ENCODE data around the gene ADSL. TPM values are rescaled to one million over a fixed set of nuclear protein-coding genes. Genes with fewer than 3 reads are reported as not detected.

Gene ADSL
- total RNA-seq, 1 donor = 155 TPM

DNA sequence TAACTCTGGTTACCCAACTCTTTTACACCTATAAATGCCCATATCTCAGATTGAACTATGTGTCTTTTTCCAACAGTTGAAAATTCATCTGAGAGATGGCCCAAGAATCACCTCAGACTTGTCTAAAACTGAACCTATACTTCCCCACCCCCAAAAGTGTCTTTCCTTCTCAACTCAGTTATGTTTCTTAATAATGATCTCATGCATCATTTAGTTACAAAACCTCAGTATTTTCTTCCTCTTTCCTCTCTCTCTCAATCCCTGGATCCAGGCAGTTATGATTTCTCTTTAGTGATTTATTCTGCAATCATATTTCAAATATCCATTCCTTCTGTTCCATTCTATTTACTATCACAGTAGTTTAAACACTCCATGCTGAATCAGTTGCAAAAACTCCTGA, 32.3 kb upstream of the ADSL start:
- peaks cover 60% of the 10 kb centered on the region for H3K36me3 ChIP-seq (ENCODE audit: insufficient read depth, low read length)
- H2AFZ ChIP-seq (ENCODE audit: low read length) = no peak overlapping the region
- H3K79me2 ChIP-seq (ENCODE audit: insufficient read depth, low read length) = peaks cover 2% of the 10 kb centered on the region
- peaks cover 21% of the 10 kb centered on the region for H3K4me1 ChIP-seq (ENCODE audit: insufficient read depth, low read length)
- H3K27me3 ChIP-seq (ENCODE audit: insufficient read depth, low read length) = no peaks in the 10 kb centered on the region
- peaks cover 10% of the 10 kb centered on the region for H4K20me1 ChIP-seq (ENCODE audit: insufficient read depth, low read length)
- H3K4me2 ChIP-seq (ENCODE audit: insufficient read depth, low read length) = no peak overlapping the region
- H3K4me3 ChIP-seq (ENCODE audit: insufficient read depth, low read length) = no peak overlapping the region
- DNase-seq (ENCODE audit: insufficient read length, low spot score, missing footprints) = no peak
- H3K9me3 ChIP-seq (ENCODE audit: low read depth, low read length) = no peaks in the 10 kb centered on the region
- TF ChIP-seq, protein P1, sequence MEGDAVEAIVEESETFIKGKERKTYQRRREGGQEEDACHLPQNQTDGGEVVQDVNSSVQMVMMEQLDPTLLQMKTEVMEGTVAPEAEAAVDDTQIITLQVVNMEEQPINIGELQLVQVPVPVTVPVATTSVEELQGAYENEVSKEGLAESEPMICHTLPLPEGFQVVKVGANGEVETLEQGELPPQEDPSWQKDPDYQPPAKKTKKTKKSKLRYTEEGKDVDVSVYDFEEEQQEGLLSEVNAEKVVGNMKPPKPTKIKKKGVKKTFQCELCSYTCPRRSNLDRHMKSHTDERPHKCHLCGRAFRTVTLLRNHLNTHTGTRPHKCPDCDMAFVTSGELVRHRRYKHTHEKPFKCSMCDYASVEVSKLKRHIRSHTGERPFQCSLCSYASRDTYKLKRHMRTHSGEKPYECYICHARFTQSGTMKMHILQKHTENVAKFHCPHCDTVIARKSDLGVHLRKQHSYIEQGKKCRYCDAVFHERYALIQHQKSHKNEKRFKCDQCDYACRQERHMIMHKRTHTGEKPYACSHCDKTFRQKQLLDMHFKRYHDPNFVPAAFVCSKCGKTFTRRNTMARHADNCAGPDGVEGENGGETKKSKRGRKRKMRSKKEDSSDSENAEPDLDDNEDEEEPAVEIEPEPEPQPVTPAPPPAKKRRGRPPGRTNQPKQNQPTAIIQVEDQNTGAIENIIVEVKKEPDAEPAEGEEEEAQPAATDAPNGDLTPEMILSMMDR (IDR thresholded peaks at IDR 0.05; ENCODE audit: extremely low read depth, low read depth, low read length) = no peak
- H3K27ac ChIP-seq (ENCODE audit: low read depth, low read length) = no peak overlapping the region

DNA sequence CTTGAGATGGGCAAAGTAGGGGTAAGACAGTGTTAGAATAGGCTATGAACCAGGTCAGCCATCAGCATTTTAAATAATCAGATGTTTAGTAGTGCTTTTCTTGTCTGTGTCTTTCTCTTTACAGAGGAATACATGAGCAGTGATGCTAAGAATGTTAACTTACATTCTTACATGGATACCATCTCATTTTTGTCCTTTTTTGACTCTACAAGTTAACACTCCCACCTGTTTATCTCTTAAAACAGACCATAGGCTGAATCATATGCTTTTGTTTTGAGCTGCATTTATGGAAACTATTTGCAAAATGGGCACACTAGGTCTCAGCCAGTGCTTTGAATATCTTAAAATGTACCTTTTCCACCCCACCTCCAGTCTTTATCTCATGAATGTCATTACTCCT, 25.6 kb upstream of the ADSL start:
- TF ChIP-seq, protein P1 (IDR thresholded peaks at IDR 0.05; ENCODE audit: extremely low read depth, low read depth, low read length) = no peak
- H3K27me3 ChIP-seq (ENCODE audit: insufficient read depth, low read length) = no peaks in the 10 kb centered on the region
- H3K27ac ChIP-seq (ENCODE audit: low read depth, low read length) = no peak overlapping the region
- no peak for DNase-seq (ENCODE audit: insufficient read length, low spot score, missing footprints)
- no peak overlapping the region for H2AFZ ChIP-seq (ENCODE audit: low read length)
- H4K20me1 ChIP-seq (ENCODE audit: insufficient read depth, low read length) = no peaks in the 10 kb centered on the region
- H3K9me3 ChIP-seq (ENCODE audit: low read depth, low read length) = no peaks in the 10 kb centered on the region
- no peak overlapping the region for H3K4me3 ChIP-seq (ENCODE audit: insufficient read depth, low read length)
- H3K4me2 ChIP-seq (ENCODE audit: insufficient read depth, low read length) = no peak overlapping the region
- peaks cover 49% of the 10 kb centered on the region for H3K36me3 ChIP-seq (ENCODE audit: insufficient read depth, low read length)
- H3K79me2 ChIP-seq (ENCODE audit: insufficient read depth, low read length) = no peaks in the 10 kb centered on the region
- H3K4me1 ChIP-seq (ENCODE audit: insufficient read depth, low read length) = no peaks in the 10 kb centered on the region

DNA sequence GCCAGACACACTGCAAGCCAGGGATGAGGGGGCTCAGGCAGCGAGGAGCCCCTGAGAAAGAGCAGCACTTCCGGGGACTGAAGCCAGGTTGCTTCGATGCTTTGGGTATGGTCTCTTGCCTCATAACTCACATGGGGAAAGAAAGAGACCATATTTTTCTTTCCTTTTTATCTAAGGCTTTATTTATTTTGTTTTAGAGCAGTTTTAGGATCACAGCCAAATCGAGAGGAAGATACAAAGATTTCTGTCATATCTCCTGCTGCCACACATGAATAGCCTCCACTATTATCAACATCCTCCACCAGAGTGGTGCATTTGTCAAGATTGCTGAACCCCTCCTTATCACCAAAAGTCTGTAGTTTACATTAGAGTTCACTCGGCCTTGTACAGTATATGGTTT, 24.3 kb upstream of the ADSL start:
- Histone ChIP-seq H3K27ac (ENCODE audit: low read depth, low read length) (no peak overlapping the region), H3K4me2 (ENCODE audit: insufficient read depth, low read length) (no peak overlapping the region), H3K79me2 (ENCODE audit: insufficient read depth, low read length) (no peaks in the 10 kb centered on the region), H3K36me3 (ENCODE audit: insufficient read depth, low read length) (peaks cover 39% of the 10 kb centered on the region), H3K27me3 (ENCODE audit: insufficient read depth, low read length) (no peaks in the 10 kb centered on the region), H3K4me1 (ENCODE audit: insufficient read depth, low read length) (no peaks in the 10 kb centered on the region), H4K20me1 (ENCODE audit: insufficient read depth, low read length) (no peaks in the 10 kb centered on the region), H2AFZ (ENCODE audit: low read length) (no peak overlapping the region), H3K4me3 (ENCODE audit: insufficient read depth, low read length) (no peak overlapping the region), H3K9me3 (ENCODE audit: low read depth, low read length) (no peaks in the 10 kb centered on the region)
- TF ChIP-seq, protein P1 (IDR thresholded peaks at IDR 0.05; ENCODE audit: extremely low read depth, low read depth, low read length) = no peak
- DNase-seq (ENCODE audit: insufficient read length, low spot score, missing footprints) = no peak

DNA sequence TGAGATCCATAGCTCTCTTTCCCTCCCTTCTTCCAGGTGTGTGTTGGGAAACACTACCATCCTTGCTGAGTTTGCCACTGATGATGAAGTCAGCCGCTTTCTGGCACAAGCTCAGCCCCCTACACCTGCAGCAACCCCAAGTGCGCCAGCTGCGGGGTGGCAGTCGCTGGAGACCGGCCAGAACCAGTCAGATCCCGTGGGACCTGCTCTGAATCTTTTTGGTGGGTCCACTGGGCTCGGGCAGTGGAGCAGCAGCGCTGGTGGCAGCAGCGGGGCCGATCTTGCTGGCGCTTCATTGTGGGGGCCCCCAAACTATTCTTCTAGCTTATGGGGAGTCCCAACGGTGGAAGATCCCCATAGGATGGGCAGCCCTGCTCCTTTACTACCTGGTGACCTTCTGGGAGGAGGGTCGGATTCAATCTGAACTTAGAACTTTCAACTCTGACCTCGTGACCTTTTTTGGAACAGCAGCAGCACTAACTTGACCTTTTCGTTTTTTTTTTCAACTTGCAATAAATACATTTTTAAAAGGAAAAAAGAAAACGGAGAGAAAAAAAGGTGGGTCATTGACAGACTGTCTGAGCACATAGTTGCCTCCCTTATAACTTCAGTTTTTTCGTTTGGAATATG, 23.4 kb upstream of the ADSL start:
- peaks cover 4% of the 10 kb centered on the region for H3K4me1 ChIP-seq (ENCODE audit: insufficient read depth, low read length)
- H3K4me2 ChIP-seq (ENCODE audit: insufficient read depth, low read length) = no peak overlapping the region
- H3K79me2 ChIP-seq (ENCODE audit: insufficient read depth, low read length) = no peaks in the 10 kb centered on the region
- TF ChIP-seq, protein P1 (IDR thresholded peaks at IDR 0.05; ENCODE audit: extremely low read depth, low read depth, low read length) = no peak
- no peak for DNase-seq (ENCODE audit: insufficient read length, low spot score, missing footprints)
- H4K20me1 ChIP-seq (ENCODE audit: insufficient read depth, low read length) = no peaks in the 10 kb centered on the region
- no peak overlapping the region for H3K27ac ChIP-seq (ENCODE audit: low read depth, low read length)
- H3K36me3 ChIP-seq (ENCODE audit: insufficient read depth, low read length) = peaks cover 32% of the 10 kb centered on the region
- no peaks in the 10 kb centered on the region for H3K9me3 ChIP-seq (ENCODE audit: low read depth, low read length)
- no peaks in the 10 kb centered on the region for H3K27me3 ChIP-seq (ENCODE audit: insufficient read depth, low read length)
- no peak overlapping the region for H2AFZ ChIP-seq (ENCODE audit: low read length)
- no peak overlapping the region for H3K4me3 ChIP-seq (ENCODE audit: insufficient read depth, low read length)

Measured in osteoblast (primary cell).